Diencephalon (tissue), 1 donor: ENCODE measurements around the gene SYT11. TPM values are rescaled to one million over a fixed set of nuclear protein-coding genes. Genes with fewer than 3 reads are reported as not detected.

ENCODE experiments used
- small RNA-seq: library from RNA; depleted of rRNA; stranded (forward); fragments of <200 nt; gene quantifications from one replicate; pipeline ENCODE3, GENCODE V24; 2014
- total RNA-seq: library from RNA; depleted of rRNA; stranded (reverse); fragments of >200 nt; gene quantifications from one replicate; pipeline ENCODE4 v1.2.3, GENCODE V29; 2014

Gene SYT11, protein sequence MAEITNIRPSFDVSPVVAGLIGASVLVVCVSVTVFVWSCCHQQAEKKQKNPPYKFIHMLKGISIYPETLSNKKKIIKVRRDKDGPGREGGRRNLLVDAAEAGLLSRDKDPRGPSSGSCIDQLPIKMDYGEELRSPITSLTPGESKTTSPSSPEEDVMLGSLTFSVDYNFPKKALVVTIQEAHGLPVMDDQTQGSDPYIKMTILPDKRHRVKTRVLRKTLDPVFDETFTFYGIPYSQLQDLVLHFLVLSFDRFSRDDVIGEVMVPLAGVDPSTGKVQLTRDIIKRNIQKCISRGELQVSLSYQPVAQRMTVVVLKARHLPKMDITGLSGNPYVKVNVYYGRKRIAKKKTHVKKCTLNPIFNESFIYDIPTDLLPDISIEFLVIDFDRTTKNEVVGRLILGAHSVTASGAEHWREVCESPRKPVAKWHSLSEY
- 260 TPM for total RNA-seq

DNA sequence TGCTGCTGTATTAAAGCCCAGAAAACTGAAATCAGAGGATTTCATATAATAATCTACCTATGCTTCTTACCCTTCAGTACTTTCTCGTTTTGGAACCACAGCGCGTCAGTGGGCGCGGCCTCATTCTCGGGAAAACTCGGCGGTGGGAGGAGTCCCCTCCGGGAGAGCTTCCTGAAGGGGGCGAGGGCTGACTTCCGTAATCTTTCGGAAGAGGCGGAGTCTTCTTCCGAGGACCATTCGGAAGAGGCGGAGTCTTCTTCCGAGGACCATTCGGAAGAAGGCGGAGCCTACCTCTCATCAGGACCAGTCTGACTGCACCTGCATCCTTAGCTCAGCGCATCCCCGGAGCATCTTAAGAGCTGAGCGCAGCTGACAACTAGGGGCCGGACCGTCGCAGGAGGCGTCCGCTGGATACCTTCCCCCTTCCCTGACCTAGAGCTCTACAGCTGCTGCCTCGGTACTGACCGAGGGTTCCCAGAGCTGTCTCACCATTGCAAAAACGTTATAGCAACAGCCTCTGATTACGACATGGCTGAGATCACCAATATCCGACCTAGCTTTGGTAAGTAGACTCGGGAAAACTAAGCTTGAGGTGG, at the start of gene SYT11:
SYT11 (plus strand) TSS at position 334 of the 596 bp plus-strand sequence; CDS start at position 529, 195 bp downstream.

DNA sequence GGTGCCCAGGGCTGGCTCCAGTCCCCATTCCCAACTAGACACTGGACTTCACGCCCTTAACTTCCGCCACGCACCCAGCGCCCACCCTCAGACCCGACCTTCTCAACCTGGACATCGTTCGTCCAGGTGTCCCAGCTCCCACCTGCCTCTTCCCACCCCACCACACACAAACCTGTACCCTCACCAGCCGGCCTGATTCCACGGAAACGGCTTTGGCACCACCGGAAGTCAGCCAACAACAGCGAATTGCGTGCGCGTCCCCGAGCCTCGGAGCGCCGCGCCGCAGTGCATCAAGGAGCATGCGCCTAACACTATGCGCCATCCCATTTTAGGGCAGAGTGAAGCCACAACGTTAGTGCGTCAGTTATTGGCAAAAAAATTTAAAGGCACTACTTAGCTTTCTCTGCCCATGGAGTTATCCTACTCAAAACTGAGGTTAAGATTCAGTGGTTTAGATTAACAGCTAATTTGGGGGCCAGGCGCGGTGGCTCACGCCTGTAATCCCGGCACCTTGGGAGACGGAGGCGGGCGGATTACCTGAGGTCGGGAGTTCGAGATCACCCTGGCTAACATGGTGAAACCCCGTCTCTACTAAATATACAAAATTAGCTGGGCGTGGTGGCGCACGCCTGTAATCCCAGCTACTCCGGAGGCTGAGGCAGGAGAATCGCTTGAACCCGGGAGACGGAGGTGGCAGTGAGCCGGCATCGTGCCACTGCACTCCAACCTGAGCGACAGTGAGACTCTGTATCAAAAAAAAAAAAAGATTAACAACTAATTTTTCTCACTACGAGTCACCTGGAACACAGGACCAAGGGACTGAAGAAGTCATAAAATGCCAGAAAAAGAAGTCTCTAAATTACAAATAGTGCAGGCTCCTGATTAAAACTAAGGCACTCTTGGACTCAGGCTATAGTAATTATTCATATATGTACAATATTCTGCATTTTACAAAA, 2.1 kb upstream of the SYT11 start, which contains the start of gene GON4L:
GON4L (minus strand) TSS at position 240 of the 956 bp plus-strand sequence. CDS start 3,434 bp downstream, outside the sequence.

DNA sequence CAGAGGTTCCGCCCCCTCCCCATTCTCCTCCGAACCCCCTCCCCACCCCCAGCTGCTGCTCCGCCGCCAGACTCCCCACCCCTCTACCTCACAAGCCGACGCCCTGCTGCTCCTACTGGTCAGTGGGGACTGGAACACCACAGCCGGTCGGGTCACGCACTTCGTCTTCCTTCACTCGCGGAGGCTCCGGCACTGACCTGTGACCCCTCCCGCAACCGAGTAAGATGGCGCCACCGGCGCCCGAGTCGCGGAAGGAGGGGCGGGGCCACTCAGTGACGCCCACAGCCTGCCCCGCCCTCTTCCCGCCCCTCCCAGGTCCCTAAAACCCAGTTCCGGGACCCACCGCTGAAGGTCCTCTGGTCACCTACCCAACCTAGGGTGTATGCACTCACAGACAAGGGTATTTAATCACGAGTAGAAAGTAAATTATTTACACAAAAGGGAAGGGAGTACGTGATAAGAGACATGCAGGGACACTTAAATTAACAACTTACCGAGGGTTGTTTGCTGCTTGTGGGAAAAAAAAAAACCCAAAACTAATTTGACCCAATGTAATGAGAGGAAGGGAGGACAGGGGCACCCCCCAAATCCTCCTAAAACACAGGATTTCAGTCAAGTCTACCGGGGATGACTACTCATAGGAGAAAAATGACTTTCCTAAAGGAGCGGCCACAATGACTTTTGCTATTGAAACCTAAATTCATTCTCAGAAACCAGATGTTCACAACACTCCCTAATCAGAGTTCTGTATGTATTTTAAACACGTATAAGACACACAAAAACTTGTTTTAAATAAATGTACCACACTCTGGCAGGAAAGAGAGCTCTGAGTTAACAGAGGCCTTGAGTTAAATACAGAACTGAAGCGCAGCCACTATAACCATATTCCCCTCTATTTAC, 52.0 kb downstream of the SYT11 start, which contains the start of gene RIT1:
RIT1 (minus strand) TSS at position 194 of the 900 bp plus-strand sequence. CDS start 588 bp downstream, outside the sequence.

DNA sequence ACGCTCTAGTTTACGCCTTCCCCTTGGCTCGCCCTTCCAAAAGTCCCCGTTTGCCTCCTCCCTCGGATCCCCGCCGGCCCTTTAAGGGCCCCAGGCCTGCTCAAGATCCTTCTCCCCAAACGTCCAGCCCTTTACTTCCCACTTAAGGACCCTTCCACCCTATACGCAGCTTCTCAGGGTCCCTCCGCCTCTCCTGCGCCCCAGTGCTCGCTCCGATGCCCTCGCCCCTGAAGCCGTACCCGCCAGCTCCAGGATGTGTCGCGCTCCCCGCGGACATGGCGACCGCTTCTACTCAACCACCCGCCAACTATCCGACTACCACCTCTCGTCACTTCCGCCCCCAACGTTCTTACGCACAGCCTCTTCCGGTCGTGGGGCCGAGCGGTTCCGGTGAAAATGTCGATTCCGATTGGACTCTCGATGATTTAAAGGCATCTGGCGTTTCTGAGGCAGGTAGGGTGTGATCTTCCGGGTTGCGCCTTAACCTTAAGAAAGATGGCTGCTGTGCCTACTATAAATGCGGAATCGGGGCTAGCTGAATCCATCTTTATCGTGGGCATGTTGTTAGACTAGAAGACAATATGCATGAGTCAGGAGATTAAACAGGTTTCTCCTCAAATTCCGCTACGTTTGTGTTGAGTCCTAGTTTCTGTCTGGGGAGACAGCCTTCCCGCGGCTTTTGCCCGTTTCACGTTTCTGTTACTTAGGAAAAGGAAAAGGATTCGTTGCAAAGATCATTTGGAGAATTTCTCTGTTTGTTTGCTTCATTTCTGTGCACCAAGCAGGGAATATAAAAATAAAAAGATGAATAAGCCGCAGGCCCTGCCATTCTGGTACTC, 74.9 kb downstream of the SYT11 start, which contains the start of gene KHDC4:
KHDC4 (minus strand) TSS at position 317 of the 839 bp plus-strand sequence; CDS start at position 277, 40 bp downstream.

Small RNA genes within 50 kb of the gene (small RNA-seq; reads per million reads assigned to genes)
- gene RF00015 (not detected), gene SCARNA4 (not detected), gene SNORA80E (35.2 reads per million, percentile 96 among the genes with 10 or more reads in this experiment)

Other genes with a start within 250 kb of the SYT11 start
- 34.4 TPM for gene MSTO1, start 249.3 kb upstream of the SYT11 start, total RNA-seq
- gene YY1AP1, start 170.8 kb upstream of the SYT11 start, total RNA-seq = 496 TPM
- 58.8 TPM for gene DAP3, start 170.5 kb upstream of the SYT11 start, total RNA-seq
- gene GON4L, start 2.4 kb upstream of the SYT11 start, total RNA-seq = 47.7 TPM
- 37.4 TPM for gene RIT1, start 51.8 kb downstream of the SYT11 start, total RNA-seq
- 33.4 TPM for gene KHDC4, start 74.8 kb downstream of the SYT11 start, total RNA-seq
- not detected for gene RXFP4, start 82.1 kb downstream of the SYT11 start, total RNA-seq
- 71.5 TPM for gene ARHGEF2, start 119.0 kb downstream of the SYT11 start, total RNA-seq
- gene SSR2, start 161.4 kb downstream of the SYT11 start, total RNA-seq = 137 TPM
- 30.9 TPM for gene UBQLN4, start 194.2 kb downstream of the SYT11 start, total RNA-seq
- gene LAMTOR2, start 195.2 kb downstream of the SYT11 start, total RNA-seq = 55.8 TPM
- gene RAB25, start 201.6 kb downstream of the SYT11 start, total RNA-seq = not detected
- 33.4 TPM for gene MEX3A, start 222.9 kb downstream of the SYT11 start, total RNA-seq